ENCODE results near the gene TP53RK. TPM values are rescaled to one million over a fixed set of nuclear protein-coding genes. Genes with fewer than 3 reads are reported as not detected.

Gene TP53RK
- total RNA-seq, 1 donor from 2014 or later = 12.0 TPM

DNA sequence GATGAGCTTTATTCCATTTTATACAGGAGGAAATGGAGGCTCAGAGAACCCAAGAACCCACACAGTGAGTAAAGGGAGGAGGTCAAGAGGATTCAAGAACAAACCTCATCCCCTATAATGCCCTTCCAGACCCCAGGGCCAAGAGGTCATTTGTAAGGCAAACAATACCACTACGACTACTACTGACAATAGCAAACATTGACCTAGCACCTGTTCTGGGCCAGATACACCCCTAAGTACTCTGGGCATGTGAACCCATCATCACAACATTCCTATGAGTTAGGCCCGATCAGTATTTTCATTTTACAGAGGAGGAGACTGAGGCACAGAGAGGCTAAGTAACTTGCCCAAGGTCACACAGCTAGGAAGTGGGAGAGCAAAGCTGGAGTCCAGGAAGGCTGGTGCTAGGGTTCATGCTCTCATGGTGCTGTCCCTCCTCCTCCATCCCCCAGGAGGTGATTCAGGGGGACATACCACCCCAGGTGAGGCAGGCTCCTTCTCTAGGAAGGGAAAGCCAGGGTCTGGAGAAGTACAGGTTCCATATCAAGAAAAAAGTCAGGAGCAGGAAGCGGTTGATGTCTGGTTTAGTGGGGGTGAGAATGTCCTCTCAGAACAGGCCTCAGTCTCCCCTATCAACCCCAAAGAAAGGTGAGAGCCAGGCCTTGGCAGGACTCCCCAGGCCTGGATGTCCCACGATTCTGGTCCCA is 51.7 kb downstream of the TP53RK start:
- H3K27me3 Mint-ChIP-seq (ENCODE audit: low read depth) = peaks cover 2% of the 10 kb centered on the region
- no peaks in the 10 kb centered on the region for H3K36me3 Mint-ChIP-seq (ENCODE audit: low read depth)
- H3K9me3 Mint-ChIP-seq (ENCODE audit: low read depth) = no peaks in the 10 kb centered on the region
- H3K27ac Mint-ChIP-seq (ENCODE audit: unreplicated experiment) = no peak overlapping the region
- DNase-seq (ENCODE audit: low spot score) = no peak
- H3K4me3 Mint-ChIP-seq (ENCODE audit: unreplicated experiment) = no peak overlapping the region
- H3K4me1 Mint-ChIP-seq (ENCODE audit: low read depth) = no peaks in the 10 kb centered on the region
- TF ChIP-seq CTCF (IDR thresholded peaks at IDR 0.05) = no peak

GRCh38 chr20:46637020-46637419 is 52.2 kb downstream of the TP53RK start:
- Mint-ChIP-seq H3K36me3 (ENCODE audit: low read depth) (no peaks in the 10 kb centered on the region), H3K4me1 (ENCODE audit: low read depth) (no peaks in the 10 kb centered on the region), H3K9me3 (ENCODE audit: low read depth) (no peaks in the 10 kb centered on the region), H3K27me3 (ENCODE audit: low read depth) (no peaks in the 10 kb centered on the region), H3K27ac (ENCODE audit: unreplicated experiment) (no peak overlapping the region), H3K4me3 (ENCODE audit: unreplicated experiment) (no peak overlapping the region)
- no peak for TF ChIP-seq CTCF (IDR thresholded peaks at IDR 0.05)
- DNase-seq (ENCODE audit: low spot score) = no peak

DNA sequence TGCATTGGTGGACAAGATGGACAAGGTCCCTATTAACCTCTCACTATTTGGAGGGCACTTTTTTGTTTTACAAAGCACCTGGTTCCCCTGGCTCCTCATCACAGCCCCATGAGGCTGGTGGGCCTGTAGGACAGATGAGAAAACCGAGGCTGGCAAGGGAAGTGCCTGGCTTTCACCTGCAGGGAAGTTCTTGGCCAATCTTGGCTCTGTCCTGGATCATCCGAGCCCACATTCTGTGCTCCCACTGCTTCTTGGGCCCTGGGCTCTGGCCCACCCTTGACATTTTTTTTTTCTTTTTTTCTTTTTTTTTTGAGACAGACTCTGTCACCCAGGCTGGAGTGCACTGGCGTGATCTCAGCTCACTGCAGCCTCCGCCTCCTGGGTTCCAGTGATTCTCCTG is 52.7 kb downstream of the TP53RK start:
- Mint-ChIP-seq H3K36me3 (ENCODE audit: low read depth) (no peaks in the 10 kb centered on the region), H3K4me3 (ENCODE audit: unreplicated experiment) (no peak overlapping the region), H3K27me3 (ENCODE audit: low read depth) (no peaks in the 10 kb centered on the region), H3K27ac (ENCODE audit: unreplicated experiment) (no peak overlapping the region), H3K4me1 (ENCODE audit: low read depth) (no peaks in the 10 kb centered on the region), H3K9me3 (ENCODE audit: low read depth) (no peaks in the 10 kb centered on the region)
- no peak for TF ChIP-seq CTCF (IDR thresholded peaks at IDR 0.05)
- no peak for DNase-seq (ENCODE audit: low spot score)

- no peak overlapping the region for H3K4me3 Mint-ChIP-seq (ENCODE audit: unreplicated experiment)
- no peaks in the 10 kb centered on the region for H3K36me3 Mint-ChIP-seq (ENCODE audit: low read depth)
- H3K27me3 Mint-ChIP-seq (ENCODE audit: low read depth) = no peaks in the 10 kb centered on the region
- no peaks in the 10 kb centered on the region for H3K9me3 Mint-ChIP-seq (ENCODE audit: low read depth)
- no peak overlapping the region for H3K27ac Mint-ChIP-seq (ENCODE audit: unreplicated experiment)
- no peak for DNase-seq (ENCODE audit: low spot score)
- no peaks in the 10 kb centered on the region for H3K4me1 Mint-ChIP-seq (ENCODE audit: low read depth)
- TF ChIP-seq CTCF (IDR thresholded peaks at IDR 0.05) = no peak
Observed at GRCh38 chr20:46635514-46636136, 53.6 kb downstream of the TP53RK start.

DNA sequence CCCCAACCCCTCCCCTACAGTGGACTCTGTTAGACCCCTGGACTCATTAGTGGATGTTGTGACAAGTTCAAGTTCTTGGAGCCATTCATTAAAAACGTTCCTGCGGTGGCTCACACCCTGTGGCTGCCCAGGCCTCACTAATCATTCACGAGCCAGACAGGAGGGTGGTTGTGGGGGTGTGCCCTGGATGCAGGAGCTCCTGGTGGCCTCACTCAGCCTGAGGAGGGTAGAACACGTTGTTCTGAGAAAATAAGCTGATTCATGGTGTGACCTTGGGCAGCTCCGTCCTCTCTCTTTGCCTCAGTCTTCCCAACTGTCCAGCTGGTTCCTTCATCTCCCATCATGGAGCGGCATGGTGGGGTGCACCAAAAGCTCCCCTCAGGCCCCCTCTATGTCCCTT is 54.7 kb downstream of the TP53RK start:
- Mint-ChIP-seq H3K27ac (ENCODE audit: unreplicated experiment) (no peak overlapping the region), H3K4me1 (ENCODE audit: low read depth) (no peaks in the 10 kb centered on the region), H3K9me3 (ENCODE audit: low read depth) (peaks cover 7% of the 10 kb centered on the region), H3K36me3 (ENCODE audit: low read depth) (peaks cover 2% of the 10 kb centered on the region), H3K4me3 (ENCODE audit: unreplicated experiment) (no peak overlapping the region), H3K27me3 (ENCODE audit: low read depth) (no peaks in the 10 kb centered on the region)
- no peak for TF ChIP-seq CTCF (IDR thresholded peaks at IDR 0.05)
- DNase-seq (ENCODE audit: low spot score) = no peak

Other genes starting within 250 kb of the TP53RK start
- 4.7 to 6.6 TPM (median 4.8 TPM) in 3 replicates for gene ZNF334, start 175.9 kb downstream of the TP53RK start, total RNA-seq
- not detected in 3 replicates for gene OCSTAMP, start 138.8 kb downstream of the TP53RK start, total RNA-seq
- 2.5 to 2.8 TPM (median 2.8 TPM) in 3 replicates for gene SLC13A3, start 38.0 kb downstream of the TP53RK start, total RNA-seq
- 39.6 to 43.5 TPM (median 40.2 TPM) in 3 replicates for gene SLC2A10, start 20.2 kb upstream of the TP53RK start, total RNA-seq
- 0.23 to 0.32 TPM in 2 of 3 replicates, not detected in the other for gene EYA2, start 205.4 kb upstream of the TP53RK start, total RNA-seq